Measurements from ENCODE around the gene RSPO3. TPM values are rescaled to one million over a fixed set of nuclear protein-coding genes. Genes with fewer than 3 reads are reported as not detected.

The RSPO3 gene
- total RNA-seq, 1 donor from 2014 or later: not detected

GRCh38 chr6:127100510-127101140 is 17.8 kb upstream of the RSPO3 start:
- Mint-ChIP-seq H3K4me1 (no peaks in the 10 kb centered on the region), H3K27ac (ENCODE audit: unreplicated experiment) (no peak overlapping the region), H3K36me3 (ENCODE audit: low read depth) (no peaks in the 10 kb centered on the region), H3K27me3 (ENCODE audit: low read depth) (peaks cover 32% of the 10 kb centered on the region), H3K4me3 (no peak overlapping the region), H3K9me3 (no peaks in the 10 kb centered on the region)
- DNase-seq (ENCODE audit: low read depth, low spot score): no peak
- peak; percentile 56 for TF ChIP-seq CTCF (conservative IDR thresholded peaks at IDR 0.05)

- no peak for TF ChIP-seq CTCF (conservative IDR thresholded peaks at IDR 0.05)
- Mint-ChIP-seq H3K4me1 (no peaks in the 10 kb centered on the region), H3K36me3 (ENCODE audit: low read depth) (no peaks in the 10 kb centered on the region), H3K4me3 (no peak overlapping the region), H3K27me3 (ENCODE audit: low read depth) (peaks cover 29% of the 10 kb centered on the region), H3K9me3 (no peaks in the 10 kb centered on the region), H3K27ac (ENCODE audit: unreplicated experiment) (no peak overlapping the region)
- DNase-seq (ENCODE audit: low read depth, low spot score): no peak
Measured at GRCh38 chr6:127102299-127102698, 16.2 kb upstream of the RSPO3 start.

- H3K27me3 Mint-ChIP-seq (ENCODE audit: low read depth): peaks cover 34% of the 10 kb centered on the region
- H3K4me3 Mint-ChIP-seq: no peak overlapping the region
- H3K27ac Mint-ChIP-seq (ENCODE audit: unreplicated experiment): no peak overlapping the region
- H3K4me1 Mint-ChIP-seq: no peaks in the 10 kb centered on the region
- H3K36me3 Mint-ChIP-seq (ENCODE audit: low read depth): no peaks in the 10 kb centered on the region
- H3K9me3 Mint-ChIP-seq: no peaks in the 10 kb centered on the region
- no peak for TF ChIP-seq CTCF (conservative IDR thresholded peaks at IDR 0.05)
- no peak for DNase-seq (ENCODE audit: low read depth, low spot score)
Measured at GRCh38 chr6:127102859-127103258, 15.6 kb upstream of the RSPO3 start.

- no peak overlapping the region for H3K4me3 Mint-ChIP-seq
- H3K27ac Mint-ChIP-seq (ENCODE audit: unreplicated experiment): no peak overlapping the region
- H3K36me3 Mint-ChIP-seq (ENCODE audit: low read depth): no peaks in the 10 kb centered on the region
- H3K9me3 Mint-ChIP-seq: no peaks in the 10 kb centered on the region
- H3K4me1 Mint-ChIP-seq: no peaks in the 10 kb centered on the region
- no peak for TF ChIP-seq CTCF (conservative IDR thresholded peaks at IDR 0.05)
- no peak for DNase-seq (ENCODE audit: low read depth, low spot score)
- peaks cover 32% of the 10 kb centered on the region for H3K27me3 Mint-ChIP-seq (ENCODE audit: low read depth)
Measured at GRCh38 chr6:127103482-127103881, 15.0 kb upstream of the RSPO3 start.

- no peaks in the 10 kb centered on the region for H3K9me3 Mint-ChIP-seq
- no peak overlapping the region for H3K27ac Mint-ChIP-seq (ENCODE audit: unreplicated experiment)
- no peaks in the 10 kb centered on the region for H3K4me1 Mint-ChIP-seq
- no peaks in the 10 kb centered on the region for H3K36me3 Mint-ChIP-seq (ENCODE audit: low read depth)
- no peak overlapping the region for H3K4me3 Mint-ChIP-seq
- H3K27me3 Mint-ChIP-seq (ENCODE audit: low read depth): peaks cover 44% of the 10 kb centered on the region
- no peak for DNase-seq (ENCODE audit: low read depth, low spot score)
- no peak for TF ChIP-seq CTCF (conservative IDR thresholded peaks at IDR 0.05)
Measured at GRCh38 chr6:127107916-127108315, 10.6 kb upstream of the RSPO3 start.
